Rectal smooth muscle tissue (tissue), 1 donor: Measurements from ENCODE around the gene CFC1.
"Not testable (repeated sequence)": the region's sequence is repeated elsewhere in the genome, so short reads cannot be mapped to it uniquely, and the experiment has no call there.

ENCODE experiments used
- H3K27ac ChIP-seq: one replicate; pipeline ENCODE4 v1.7.0; 2013; ENCODE audit warnings: low read depth, low read length, inconsistent platforms
- H3K27me3 ChIP-seq: one replicate; pipeline ENCODE4 v1.7.0; 2013; ENCODE audit warnings: low read length; ENCODE audit not compliant: control insufficient read depth, insufficient read depth
- H3K36me3 ChIP-seq: one replicate; pipeline ENCODE4 v1.7.0; 2013; ENCODE audit warnings: low read length; ENCODE audit not compliant: control insufficient read depth, insufficient read depth
- H3K4me1 ChIP-seq: one replicate; pipeline ENCODE4 v1.7.0; 2013; ENCODE audit warnings: low read length; ENCODE audit not compliant: control insufficient read depth, insufficient read depth
- H3K4me3 ChIP-seq: one replicate; pipeline ENCODE4 v1.7.0; 2013; ENCODE audit warnings: low read length
- H3K9ac ChIP-seq: one replicate; pipeline ENCODE4 v1.7.0; 2013; ENCODE audit warnings: low read length

Gene CFC1

DNA sequence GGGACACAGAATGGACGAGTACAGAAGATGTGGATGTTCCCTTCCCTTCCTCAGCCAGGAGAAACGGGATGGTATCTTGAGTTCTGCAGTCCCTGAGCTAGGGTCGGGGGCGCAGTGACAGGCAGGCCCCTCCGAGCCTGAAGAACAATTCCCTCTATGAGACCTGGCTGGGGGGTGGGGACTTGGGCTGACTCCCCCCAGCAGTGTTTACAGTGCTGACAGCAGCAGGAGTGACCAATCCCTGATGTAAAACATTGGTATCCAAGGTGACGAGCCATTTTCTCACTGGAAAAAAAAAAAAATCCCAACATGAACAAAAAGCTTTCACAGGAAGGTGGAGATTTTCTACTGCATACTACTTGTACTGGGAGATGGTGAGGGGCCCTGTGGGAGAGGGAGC lies at the start of gene CFC1:
TSS of gene CFC1 (minus strand) at position 183 of the 400 bp plus-strand sequence. CDS start 288 bp downstream, outside the sequence.
- H3K27ac ChIP-seq, H3K36me3 ChIP-seq, H3K4me1 ChIP-seq, H3K9ac ChIP-seq, H3K4me3 ChIP-seq, H3K27me3 ChIP-seq: not testable (repeated sequence)

DNA sequence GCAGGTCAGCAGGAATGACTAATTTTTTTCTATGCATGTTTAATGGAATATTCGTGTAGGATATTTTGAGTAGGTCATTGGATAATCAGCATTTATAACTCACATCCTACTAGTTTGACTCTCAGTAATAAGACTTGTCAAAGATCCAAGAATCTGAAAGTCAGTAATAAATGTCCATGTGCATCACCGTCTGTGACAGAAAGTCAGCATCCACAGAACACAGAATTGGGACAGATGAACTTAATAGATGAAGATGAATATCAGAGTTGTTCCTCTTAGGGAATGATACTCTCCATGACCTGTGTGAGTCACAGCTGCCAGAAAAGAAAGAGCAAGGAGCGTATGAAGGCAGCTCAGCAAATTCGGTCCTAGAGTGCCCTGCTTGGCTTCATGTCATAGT lies 42.3 kb upstream of the CFC1 start:
- H3K36me3 ChIP-seq, H3K27ac ChIP-seq, H3K4me3 ChIP-seq, H3K4me1 ChIP-seq, H3K9ac ChIP-seq, H3K27me3 ChIP-seq: not testable (repeated sequence)

DNA sequence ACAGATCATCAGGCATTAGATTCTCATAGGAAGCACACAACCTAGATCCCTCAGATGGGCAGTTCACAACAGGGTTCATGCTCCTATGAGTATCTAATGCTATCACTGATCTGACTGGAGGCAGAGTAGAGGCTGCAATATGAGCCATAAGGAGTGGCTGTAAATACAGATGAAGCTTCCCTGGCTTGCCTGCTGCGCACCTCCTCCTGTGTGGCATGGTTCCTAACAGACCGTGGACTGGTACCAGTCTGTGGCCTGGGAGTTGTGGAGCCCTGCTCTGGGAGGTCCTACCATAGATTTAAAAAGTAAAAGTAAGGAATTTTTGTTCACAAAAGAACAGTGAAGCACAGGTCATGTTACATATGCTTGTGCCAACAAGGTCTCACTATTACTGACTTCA lies 39.6 kb upstream of the CFC1 start:
- H3K4me1 ChIP-seq, H3K9ac ChIP-seq, H3K36me3 ChIP-seq, H3K27me3 ChIP-seq, H3K27ac ChIP-seq, H3K4me3 ChIP-seq: not testable (repeated sequence)

DNA sequence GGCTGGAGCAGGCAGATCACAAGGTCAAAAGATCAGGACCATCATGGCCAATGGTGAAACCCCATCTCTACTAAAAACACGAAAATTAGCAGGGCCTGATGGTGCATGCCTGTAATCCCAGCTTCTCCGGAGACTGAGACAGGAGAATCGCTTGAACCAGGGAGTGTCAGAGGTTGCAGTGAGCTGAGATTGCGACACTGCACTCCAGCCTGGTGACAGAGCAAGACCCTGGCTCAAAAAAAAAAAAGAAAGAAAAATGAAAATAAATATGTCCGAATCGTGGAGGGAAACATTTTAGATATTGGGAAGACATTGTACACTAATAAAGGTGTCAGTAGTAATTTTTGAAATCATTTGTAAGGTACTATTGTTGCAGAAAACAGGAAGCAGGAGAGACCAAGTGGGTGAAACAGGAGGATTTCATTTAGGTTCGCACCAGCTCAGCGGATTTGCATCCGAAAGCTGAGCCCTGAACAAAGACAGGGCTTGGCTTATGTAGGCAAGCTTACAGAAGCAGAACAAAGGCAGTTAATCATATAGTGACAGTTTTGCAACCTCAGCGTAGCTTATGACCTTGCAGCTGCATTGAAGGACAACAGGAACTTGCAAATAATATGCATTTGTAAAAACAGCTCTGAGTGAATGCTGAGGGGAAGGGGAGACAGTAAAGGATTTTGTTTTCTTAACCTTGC lies 29.6 kb upstream of the CFC1 start:
- H3K27me3 ChIP-seq, H3K36me3 ChIP-seq, H3K4me1 ChIP-seq, H3K9ac ChIP-seq, H3K27ac ChIP-seq, H3K4me3 ChIP-seq: not testable (repeated sequence)

DNA sequence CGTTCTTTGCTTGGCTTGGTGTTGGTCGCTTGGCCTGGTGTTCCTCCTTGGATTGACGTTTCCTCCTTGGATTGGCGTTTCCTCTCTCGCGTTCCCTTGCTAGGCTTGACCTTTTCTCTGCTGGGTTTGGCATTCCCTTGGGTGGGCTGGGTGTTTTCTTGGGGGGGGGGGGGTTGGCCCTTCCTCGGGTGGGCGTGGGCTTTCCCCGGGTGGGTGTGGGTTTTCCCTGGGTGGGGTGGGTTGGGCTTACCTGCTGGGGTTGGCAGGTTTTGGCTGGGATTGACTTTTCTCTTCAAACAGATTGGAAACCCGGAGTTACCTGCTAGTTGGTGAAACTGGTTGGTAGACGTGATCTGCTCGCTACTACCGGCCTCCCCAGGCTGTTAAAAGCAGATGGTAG lies 11.8 kb upstream of the CFC1 start, which contains the start of gene POTEJ:
TSS of gene POTEJ (plus strand) at position 301 of the 400 bp plus-strand sequence. CDS start at position 394, 93 bp downstream.
- H3K27me3 ChIP-seq, H3K36me3 ChIP-seq, H3K4me3 ChIP-seq, H3K9ac ChIP-seq, H3K4me1 ChIP-seq, H3K27ac ChIP-seq: not testable (repeated sequence)

DNA sequence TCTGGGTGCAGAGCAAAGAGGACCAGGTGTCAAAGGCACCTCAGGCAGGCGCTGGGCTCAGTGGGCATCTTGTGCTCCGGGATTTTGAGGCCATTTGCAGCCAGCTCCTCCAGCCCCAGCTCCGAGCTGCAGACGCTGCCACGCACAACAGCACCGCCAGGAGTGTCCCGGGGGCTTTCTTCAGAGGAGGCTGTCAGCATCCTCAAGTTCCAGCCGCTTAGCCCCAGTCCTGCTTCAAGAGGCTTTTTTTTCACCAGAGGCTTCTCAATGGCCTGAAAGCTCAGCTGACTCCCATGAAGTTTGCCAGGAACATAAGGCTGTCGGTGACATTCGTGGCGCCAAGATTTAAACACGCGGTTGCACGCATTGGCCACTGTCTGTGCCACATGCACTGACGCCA lies 11.1 kb upstream of the CFC1 start:
- not testable (repeated sequence) for H3K9ac ChIP-seq, H3K36me3 ChIP-seq, H3K27ac ChIP-seq, H3K27me3 ChIP-seq, H3K4me1 ChIP-seq, H3K4me3 ChIP-seq

DNA sequence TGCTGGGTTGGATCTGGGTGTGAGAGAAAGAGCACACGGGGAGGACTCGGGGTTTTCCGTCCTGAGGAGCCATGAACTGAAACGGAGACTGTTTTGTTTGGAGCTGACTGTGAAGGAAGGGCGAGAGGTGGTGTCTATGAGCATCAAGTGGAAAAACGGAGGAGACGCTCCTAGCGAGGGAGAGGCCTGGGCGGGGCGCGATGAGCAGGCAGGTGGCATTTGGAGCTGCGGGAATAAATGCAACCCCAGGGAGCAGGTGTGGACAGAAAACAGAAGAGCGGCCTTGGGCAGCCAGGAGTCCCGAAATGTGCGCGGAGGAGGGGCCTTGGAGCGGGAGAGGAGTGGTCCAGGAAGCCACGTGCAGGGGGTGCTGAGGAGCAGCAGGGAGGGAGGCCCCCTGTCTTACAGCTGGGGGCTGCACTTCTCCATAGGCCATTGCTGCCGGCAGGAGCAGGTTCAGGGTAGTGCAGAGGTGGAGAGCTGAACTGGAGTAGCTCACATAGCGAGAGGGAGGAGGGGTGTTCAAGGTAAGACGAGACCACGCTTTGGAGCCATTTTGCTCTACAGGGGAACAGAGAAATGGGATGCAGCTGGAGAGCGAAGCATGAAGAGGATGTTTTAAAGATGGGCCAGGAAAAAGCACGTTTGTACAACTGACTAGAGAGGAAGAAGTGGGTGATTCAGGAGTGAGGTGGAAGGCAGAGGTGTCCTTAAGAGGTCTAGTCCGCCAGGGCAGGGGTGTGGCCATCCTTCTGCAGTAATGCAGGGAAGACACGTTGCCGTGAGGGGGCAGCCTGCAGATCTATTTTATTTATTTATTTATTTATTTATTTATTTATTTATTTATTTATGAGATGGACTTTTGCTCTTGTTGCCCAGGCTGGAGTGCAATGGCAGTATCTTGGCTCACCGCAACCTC lies 9.9 kb upstream of the CFC1 start:
- not testable (repeated sequence) for H3K27me3 ChIP-seq, H3K4me1 ChIP-seq, H3K4me3 ChIP-seq, H3K36me3 ChIP-seq, H3K9ac ChIP-seq, H3K27ac ChIP-seq

DNA sequence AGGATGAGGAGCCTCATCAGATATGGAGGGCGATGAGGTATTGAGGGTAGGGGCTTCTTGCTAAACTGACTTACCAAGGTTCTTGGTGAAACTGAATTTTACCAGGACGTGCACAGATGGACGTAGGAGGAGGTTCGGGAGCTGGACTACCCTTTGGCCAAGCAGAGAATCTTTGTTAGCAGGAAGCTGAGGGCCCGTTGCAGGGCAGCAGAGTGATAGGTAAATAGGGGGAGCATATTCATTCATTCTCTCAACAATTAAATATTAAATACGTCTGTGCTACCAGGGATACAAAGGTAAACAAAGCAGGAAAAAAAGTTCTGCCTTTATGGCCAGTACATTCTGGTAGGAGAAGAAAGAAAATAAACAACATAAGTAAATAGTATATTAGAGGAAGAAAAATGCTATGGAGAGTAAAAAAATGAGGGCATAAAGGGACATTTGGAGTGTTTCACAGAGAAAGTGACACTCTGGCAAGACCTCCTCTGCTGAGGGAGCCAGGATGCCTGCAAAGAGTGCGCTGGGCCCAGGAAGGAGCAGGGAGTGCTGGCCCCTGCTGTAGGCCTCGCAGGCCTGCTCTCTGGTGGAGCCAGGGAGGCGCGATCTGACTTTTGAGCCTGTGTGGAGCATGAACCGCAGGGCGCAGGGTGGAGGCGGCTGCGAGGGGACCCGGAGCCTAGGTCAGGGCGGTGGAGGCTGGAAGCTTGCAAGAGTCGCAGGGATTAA lies 9.1 kb upstream of the CFC1 start:
- not testable (repeated sequence) for H3K4me1 ChIP-seq, H3K4me3 ChIP-seq, H3K9ac ChIP-seq, H3K27ac ChIP-seq, H3K27me3 ChIP-seq, H3K36me3 ChIP-seq

DNA sequence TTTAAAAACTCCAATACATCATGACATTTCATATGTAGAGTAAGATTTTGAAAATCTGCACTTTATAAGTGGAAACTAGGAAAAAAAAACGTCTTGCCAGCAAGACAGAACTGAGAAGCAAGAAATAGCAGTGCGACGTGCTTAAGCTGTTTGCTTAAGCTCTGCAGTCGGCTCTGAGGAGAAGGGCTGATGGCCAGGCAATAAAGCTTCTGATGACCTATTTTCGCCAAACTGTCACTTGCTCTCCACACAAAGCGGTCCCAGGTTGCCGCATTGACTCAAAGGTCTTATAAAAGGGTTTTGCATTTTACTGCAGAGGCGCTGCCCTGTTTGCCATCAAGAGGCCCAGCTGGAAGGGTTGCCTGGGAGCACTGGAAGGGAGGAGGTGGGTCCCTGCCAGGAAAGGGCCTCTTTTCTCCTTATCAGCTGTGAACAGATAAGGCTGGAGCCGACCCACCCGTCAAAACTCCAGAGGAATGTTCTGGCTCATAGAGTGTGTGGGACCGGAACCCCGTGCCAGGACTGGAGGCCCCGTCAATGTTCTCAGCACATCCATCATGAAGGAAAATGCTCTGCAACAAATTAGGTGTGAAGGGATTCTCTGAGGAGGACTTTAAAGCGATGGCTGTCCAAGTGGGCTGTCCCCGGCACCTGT lies 2.4 kb upstream of the CFC1 start:
- not testable (repeated sequence) for H3K4me1 ChIP-seq, H3K36me3 ChIP-seq, H3K27ac ChIP-seq, H3K9ac ChIP-seq, H3K4me3 ChIP-seq, H3K27me3 ChIP-seq

DNA sequence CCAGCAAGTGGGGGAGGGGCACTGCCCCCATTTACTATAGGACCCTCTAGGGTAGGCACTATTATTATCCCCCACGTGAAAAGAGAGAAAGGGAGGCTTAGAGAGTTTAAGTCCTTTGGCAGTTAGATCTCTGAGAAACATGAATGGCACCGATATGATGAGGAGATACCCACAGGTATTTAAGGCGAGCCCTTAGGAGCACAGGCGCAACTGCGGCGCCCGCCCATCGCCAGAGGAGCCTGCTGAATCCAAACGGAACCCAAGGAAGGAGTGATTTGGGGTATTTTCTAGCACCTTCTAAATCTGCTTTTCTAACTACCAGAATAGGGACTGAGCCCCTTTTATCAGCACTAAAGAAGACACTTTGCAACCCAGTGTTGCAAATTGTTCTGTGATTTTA lies 551 bp upstream of the CFC1 start:
- H3K27me3 ChIP-seq, H3K4me3 ChIP-seq, H3K36me3 ChIP-seq, H3K27ac ChIP-seq, H3K4me1 ChIP-seq, H3K9ac ChIP-seq: not testable (repeated sequence)

DNA sequence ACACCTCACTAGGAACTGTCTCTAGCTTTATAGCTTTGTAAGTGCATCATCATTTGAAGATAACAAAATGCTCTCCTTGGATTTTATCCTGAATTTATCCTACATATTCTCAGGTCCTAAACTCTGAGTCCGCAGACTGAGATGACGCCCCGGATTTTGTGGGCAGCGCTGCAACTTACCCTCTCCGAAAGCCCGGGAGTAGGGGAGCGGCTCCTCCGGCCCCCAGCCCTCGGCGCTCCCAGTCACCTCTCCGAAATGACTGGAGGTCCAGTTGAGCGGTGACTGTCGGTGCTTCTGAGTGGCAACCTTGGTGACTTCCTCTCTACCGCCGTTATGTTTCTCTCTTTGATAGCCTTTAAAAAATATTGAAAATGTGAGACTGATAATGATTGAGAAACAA lies 912 bp downstream of the CFC1 start:
- not testable (repeated sequence) for H3K27ac ChIP-seq, H3K27me3 ChIP-seq

DNA sequence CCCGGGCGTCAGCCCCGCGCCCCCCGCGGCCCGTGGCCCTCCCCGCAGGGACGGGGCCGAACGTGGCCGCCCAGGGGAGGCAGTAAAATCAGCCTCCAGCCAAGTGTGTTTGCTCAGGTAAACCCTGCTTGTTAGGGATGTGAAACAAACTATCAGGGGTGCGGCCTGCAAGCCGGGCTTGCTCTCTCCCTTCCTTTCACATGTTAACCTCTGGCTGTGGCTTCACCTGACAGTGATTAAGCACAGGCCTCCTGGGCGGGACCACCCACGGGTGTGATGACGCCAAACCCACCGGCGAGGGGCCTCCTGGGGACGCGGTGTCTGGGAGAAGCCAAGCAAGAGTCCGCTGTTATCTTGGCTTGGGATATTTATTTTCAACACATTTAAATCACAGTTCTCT lies 1.4 kb downstream of the CFC1 start:
- H3K9ac ChIP-seq, H3K36me3 ChIP-seq, H3K27me3 ChIP-seq, H3K4me3 ChIP-seq, H3K27ac ChIP-seq, H3K4me1 ChIP-seq: not testable (repeated sequence)

More for the DNA sequence above, 912 bp downstream of the CFC1 start:
- not testable (repeated sequence) for H3K36me3 ChIP-seq, H3K4me3 ChIP-seq, H3K9ac ChIP-seq, H3K4me1 ChIP-seq
